ENCODE data around the gene MRPL28. TPM values are rescaled to one million over a fixed set of nuclear protein-coding genes. Genes with fewer than 3 reads are reported as not detected.

Gene MRPL28
- total RNA-seq, 4 donors from 2014 or later: 40.9 to 66.7 (median 52.7) TPM

DNA sequence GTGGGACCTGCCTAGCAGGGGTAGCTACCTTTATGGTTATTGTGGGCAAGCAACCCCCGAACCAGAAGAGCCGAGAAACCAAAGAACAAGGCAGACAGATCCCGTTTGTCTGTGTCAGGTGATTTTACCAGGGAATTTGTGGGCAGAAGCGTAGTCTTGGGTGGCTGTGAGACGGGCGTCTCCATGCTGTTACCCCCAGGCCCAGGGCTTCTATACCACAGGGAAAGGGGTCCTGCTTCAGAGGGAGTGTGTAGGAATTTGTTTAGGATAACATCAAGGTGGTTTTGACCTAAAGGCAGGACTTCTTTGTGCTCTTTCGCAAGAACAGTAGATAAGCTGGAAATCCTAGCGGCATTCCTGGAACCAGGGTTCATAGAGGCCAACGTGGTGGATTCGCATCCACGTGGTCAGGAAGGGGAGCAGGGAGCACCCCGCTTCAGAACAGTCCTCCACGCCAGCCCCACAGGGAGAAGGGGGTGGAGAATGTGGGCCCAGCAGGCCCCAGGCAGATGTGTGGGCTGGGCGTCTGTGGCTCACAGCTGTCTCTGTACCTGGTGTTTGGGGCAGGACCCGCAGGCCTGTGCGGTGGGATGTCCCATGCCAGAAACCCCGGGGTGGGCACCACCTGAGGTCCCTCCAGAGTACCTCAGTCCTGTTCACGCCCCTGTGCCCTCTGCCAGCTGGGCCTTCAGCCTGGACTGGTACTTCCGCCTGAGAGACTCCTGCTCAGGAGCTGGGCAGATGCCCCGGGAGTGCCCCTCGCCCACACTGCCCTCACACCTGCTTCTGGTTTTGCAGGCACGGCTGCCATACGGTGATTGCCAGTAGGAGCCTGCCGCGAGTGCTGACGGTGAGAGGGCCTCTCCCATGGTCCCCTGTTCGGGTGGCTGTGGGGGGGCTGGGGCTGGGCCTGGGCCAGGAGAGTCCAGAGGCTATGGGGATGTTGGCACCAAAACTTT is 35.5 kb upstream of the MRPL28 start:
- 83% methylated on average over 17 of the region's 27 CpGs for WGBS
- Histone ChIP-seq H3K9me3 (no peaks in the 10 kb centered on the region), H3K4me1 (peaks cover 10% of the 10 kb centered on the region), H3K4me3 (no peak overlapping the region), H3K27me3 (no peaks in the 10 kb centered on the region), H3K36me3 (peaks cover 14% of the 10 kb centered on the region), H3K27ac (no peak overlapping the region)
- no peak for DNase-seq (ENCODE audit: low spot score in 2 of 2)
- TF ChIP-seq, protein P1, sequence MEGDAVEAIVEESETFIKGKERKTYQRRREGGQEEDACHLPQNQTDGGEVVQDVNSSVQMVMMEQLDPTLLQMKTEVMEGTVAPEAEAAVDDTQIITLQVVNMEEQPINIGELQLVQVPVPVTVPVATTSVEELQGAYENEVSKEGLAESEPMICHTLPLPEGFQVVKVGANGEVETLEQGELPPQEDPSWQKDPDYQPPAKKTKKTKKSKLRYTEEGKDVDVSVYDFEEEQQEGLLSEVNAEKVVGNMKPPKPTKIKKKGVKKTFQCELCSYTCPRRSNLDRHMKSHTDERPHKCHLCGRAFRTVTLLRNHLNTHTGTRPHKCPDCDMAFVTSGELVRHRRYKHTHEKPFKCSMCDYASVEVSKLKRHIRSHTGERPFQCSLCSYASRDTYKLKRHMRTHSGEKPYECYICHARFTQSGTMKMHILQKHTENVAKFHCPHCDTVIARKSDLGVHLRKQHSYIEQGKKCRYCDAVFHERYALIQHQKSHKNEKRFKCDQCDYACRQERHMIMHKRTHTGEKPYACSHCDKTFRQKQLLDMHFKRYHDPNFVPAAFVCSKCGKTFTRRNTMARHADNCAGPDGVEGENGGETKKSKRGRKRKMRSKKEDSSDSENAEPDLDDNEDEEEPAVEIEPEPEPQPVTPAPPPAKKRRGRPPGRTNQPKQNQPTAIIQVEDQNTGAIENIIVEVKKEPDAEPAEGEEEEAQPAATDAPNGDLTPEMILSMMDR (IDR thresholded peaks at IDR 0.05): no peak

DNA sequence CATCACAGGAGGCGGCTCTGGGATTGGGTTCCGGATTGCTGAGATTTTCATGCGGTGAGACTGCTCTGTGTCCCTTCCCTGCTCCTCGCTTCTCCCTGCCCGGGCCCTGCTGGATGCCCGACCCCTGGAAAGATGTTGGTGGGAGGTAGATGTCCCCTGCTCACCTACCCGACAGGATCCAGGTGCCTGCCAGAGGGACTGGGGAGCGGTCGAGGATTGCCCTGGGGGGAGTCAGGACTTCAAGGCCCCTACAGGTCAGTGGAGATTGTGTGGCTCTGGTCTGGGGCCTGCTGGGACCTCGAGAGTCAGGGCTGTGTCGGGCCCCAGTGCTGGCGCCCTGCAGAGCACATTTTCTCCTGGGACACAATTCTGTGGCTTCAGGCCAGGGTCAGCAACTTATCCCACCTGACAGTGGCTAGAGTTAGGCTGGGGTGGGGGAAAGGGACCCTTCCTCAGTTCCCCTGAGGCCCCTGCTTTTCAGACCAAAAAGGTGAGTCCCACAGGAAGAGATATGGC is 34.7 kb upstream of the MRPL28 start:
- 95% methylated on average over 12 of the region's 12 CpGs for WGBS
- DNase-seq (ENCODE audit: low spot score in 2 of 2): no peak
- Histone ChIP-seq H3K4me3 (no peak overlapping the region), H3K4me1 (peaks cover 18% of the 10 kb centered on the region), H3K36me3 (peaks cover 6% of the 10 kb centered on the region), H3K9me3 (no peaks in the 10 kb centered on the region), H3K27me3 (no peaks in the 10 kb centered on the region), H3K27ac (no peak overlapping the region)
- TF ChIP-seq EP300 (IDR thresholded peaks at IDR 0.05): no peak
- no peak for TF ChIP-seq POLR2A (IDR thresholded peaks at IDR 0.05)
- no peak for TF ChIP-seq POLR2AphosphoS5 (IDR thresholded peaks at IDR 0.05)
- TF ChIP-seq, protein P1 (IDR thresholded peaks at IDR 0.05): no peak

DNA sequence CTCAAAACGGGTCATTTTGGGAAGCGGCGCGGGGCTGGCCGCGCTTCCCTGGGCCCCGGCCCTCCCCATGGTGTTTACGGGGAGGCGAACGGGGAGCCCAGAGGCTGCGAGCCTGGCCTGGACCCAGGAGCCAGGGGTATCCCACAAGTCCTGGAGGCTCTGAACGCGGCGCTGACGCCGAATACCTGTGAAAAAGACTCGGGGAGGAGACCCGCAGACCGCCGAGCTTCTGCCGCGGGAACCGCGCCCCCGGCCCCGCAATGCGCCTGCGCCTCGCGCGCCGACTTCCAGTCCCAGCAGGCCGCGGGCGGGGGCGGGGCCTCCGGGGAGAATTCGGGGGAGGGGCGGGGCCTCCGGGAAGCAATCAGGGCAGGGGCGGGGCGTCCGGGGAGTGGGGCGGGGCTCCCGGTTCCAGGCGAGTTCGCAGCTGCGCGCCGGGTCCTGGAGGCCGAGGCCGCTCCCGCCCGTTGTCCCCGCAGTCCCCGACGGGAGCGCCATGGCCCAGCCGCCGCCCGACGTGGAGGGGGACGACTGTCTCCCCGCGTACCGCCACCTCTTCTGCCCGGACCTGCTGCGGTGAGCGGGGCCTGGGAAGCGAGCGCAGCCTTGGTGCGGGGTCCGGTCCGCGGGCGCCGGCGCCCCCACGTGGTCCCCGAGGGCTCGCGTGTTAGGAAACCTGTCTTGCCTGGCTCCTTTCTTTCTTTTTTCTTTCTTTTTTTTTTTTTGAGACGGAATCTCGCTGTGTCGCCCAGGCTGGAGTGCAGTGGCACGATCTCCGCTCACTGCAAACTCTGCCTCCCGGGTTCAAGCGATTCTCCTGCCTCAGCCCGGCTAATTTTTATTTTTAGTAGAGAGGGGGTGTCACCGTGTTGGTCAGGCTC is 31.4 kb upstream of the MRPL28 start, which contains the start of gene DECR2:
DECR2 (plus strand) TSS at position 418 of the 881 bp plus-strand sequence; CDS start at position 497, 79 bp downstream.
- no peaks in the 10 kb centered on the region for H3K9me3 ChIP-seq
- peaks cover 3% of the 10 kb centered on the region for H3K36me3 ChIP-seq
- H3K4me3 ChIP-seq: peak within 1 kb of the TSS; percentile 85
- no peaks in the 10 kb centered on the region for H3K27me3 ChIP-seq
- WGBS: under 1% methylated on average over 42 of the region's 91 CpGs
- peak within 1 kb of the TSS; percentile 86 for H3K27ac ChIP-seq
- peak; percentile 98 for DNase-seq (ENCODE audit: low spot score in 2 of 2)
- H3K4me1 ChIP-seq: peaks cover 26% of the 10 kb centered on the region
- TF ChIP-seq, protein P1 (IDR thresholded peaks at IDR 0.05): peak; percentile 6 to 14
- peak in 2 of 3 donors; percentile 6 to 9 for TF ChIP-seq POLR2AphosphoS5 (IDR thresholded peaks at IDR 0.05)
- TF ChIP-seq EP300 (IDR thresholded peaks at IDR 0.05): no peak
- peak in 1 of 2 donors; percentile 52 for TF ChIP-seq POLR2A (IDR thresholded peaks at IDR 0.05)

DNA sequence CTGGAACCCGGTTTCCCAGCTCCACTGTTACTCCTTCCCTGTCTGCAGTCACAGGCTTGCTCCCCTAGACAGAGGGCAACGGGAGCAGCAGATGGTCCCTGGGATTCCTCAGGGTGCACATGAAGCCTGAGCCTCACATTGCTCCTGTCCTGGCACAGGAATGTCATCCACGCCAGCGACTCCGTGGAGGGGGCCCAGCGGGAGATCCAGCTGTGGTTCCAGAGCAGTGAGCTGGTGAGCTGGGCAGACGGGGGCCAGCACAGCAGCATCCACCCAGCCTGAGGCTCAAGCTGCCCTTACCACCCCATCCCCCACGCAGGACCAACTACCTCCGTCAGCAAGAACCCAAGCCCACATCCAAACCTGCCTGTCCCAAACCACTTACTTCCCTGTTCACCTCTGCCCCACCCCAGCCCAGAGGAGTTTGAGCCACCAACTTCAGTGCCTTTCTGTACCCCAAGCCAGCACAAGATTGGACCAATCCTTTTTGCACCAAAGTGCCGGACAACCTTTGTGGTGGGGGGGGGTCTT is 29.8 kb upstream of the MRPL28 start:
- Histone ChIP-seq H3K4me1 (peaks cover 31% of the 10 kb centered on the region), H3K27me3 (no peaks in the 10 kb centered on the region), H3K4me3 (no peak overlapping the region), H3K36me3 (peaks cover 3% of the 10 kb centered on the region), H3K9me3 (no peaks in the 10 kb centered on the region), H3K27ac (peak overlapping the region; percentile 86)
- no peak for DNase-seq (ENCODE audit: low spot score in 2 of 2)
- 69% methylated on average over 5 of the region's 10 CpGs for WGBS
- TF ChIP-seq POLR2AphosphoS5 (IDR thresholded peaks at IDR 0.05) (no peak), POLR2A (IDR thresholded peaks at IDR 0.05) (no peak), EP300 (IDR thresholded peaks at IDR 0.05) (no peak)

DNA sequence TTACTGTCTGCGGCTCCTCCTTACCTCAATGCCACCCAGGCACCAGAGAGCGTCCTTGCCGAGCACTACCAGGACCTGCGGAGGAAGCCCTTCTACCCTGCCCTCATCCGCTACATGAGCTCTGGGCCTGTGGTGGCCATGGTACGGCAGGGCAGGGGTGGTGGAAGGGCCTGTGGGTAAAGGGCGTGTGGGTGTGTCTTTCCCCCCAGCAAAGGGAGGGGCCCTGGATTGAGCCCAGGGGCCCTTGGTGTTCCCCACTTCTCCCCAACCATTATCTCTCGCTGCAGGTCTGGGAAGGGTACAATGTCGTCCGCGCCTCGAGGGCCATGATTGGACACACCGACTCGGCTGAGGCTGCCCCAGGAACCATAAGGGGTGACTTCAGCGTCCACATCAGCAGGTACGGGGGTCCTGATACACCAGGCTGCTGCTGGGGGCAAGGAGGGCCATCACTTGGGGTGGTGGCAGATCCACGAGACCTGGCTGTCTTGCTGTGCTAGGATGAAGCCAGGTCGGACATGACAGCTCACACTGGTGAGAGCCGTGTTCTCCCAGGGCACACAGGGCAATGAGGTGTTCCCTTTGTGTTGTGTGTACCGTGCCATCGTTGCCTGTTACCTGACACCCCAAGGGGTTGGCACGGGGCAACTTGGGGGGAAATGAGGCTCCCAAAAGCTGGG is 29.1 kb upstream of the MRPL28 start:
- WGBS: 72% methylated on average over 11 of the region's 22 CpGs
- no peak overlapping the region for H3K27ac ChIP-seq
- H3K27me3 ChIP-seq: no peaks in the 10 kb centered on the region
- TF ChIP-seq POLR2AphosphoS5 (IDR thresholded peaks at IDR 0.05): no peak
- no peak for TF ChIP-seq EP300 (IDR thresholded peaks at IDR 0.05)
- TF ChIP-seq POLR2A (IDR thresholded peaks at IDR 0.05): no peak
- TF ChIP-seq, protein P1 (IDR thresholded peaks at IDR 0.05): no peak
- H3K4me1 ChIP-seq: peaks cover 31% of the 10 kb centered on the region
- H3K4me3 ChIP-seq: no peak overlapping the region
- peaks cover 3% of the 10 kb centered on the region for H3K36me3 ChIP-seq
- H3K9me3 ChIP-seq: no peaks in the 10 kb centered on the region
- no peak for DNase-seq (ENCODE audit: low spot score in 2 of 2)
